Neuron (in vitro differentiated cells): ENCODE results near the gene SDHAF2.
"Not testable (repeated sequence)": the region's sequence is repeated elsewhere in the genome, so short reads cannot be mapped to it uniquely, and the experiment has no call there.

Experiments used
- H2AFZ ChIP-seq: one replicate; pipeline ENCODE4 v1.6.1; 2013; ENCODE audit warnings: low read depth, mild to moderate bottlenecking, inconsistent platforms, low read length, moderate library complexity
- H3K27me3 ChIP-seq: one replicate; pipeline ENCODE4 v1.6.1; 2013; ENCODE audit warnings: low read length; ENCODE audit not compliant: insufficient read depth
- H3K36me3 ChIP-seq: one replicate; pipeline ENCODE4 v1.6.1; 2013; ENCODE audit warnings: low read length; ENCODE audit not compliant: insufficient read depth
- H3K4me1 ChIP-seq: one replicate; pipeline ENCODE4 v1.6.1; 2013; ENCODE audit warnings: low read length; ENCODE audit not compliant: insufficient read depth
- H3K4me3 ChIP-seq: 2 replicates; pipeline ENCODE4 v1.5.1; 2013; ENCODE audit warnings: mild to moderate bottlenecking, low read length, moderate library complexity
- H3K9me3 ChIP-seq: one replicate; pipeline ENCODE4 v1.6.1; 2013; ENCODE audit warnings: low read length

Gene SDHAF2

GRCh38 chr11:61472868-61473267, 42.9 kb downstream of the SDHAF2 start:
- peaks cover 23% of the 10 kb centered on the region for H3K36me3 ChIP-seq
- peaks cover 2% of the 10 kb centered on the region for H3K4me1 ChIP-seq
- H3K27me3 ChIP-seq: no peaks in the 10 kb centered on the region
- no peak overlapping the region for H3K4me3 ChIP-seq
- H2AFZ ChIP-seq: no peak overlapping the region
- no peaks in the 10 kb centered on the region for H3K9me3 ChIP-seq

DNA sequence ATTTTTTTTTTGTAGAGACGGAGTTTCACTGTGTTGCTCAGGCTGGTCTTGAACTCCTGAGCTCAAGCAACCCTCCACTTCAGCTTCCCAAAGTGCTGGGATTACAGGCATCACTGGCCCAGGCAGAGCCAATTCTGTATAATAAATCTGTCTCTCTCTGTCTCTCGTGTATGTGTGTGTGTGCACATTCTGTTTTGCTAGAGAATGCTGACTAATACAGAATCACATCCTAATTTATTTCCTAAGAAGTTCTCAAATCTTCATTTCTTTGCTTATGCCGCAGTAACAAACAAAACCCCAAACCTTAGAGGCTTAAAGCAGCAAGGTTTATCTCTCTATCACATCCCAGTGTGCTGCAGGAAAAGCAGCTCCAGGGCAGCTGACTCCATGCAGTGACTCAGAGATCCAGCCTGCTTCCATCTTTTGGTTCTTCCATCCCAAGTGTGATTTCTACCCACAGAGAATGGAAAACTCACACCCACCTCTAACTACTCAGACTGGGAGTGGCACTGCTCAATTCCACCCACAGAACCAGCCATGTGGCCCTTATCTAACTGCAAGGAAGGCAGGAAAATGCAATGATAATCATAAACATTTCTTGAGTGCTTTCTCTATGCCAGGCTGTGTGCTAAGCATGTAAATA, 43.6 kb downstream of the SDHAF2 start:
- H3K9me3 ChIP-seq: no peaks in the 10 kb centered on the region
- peaks cover 5% of the 10 kb centered on the region for H3K4me1 ChIP-seq
- no peak overlapping the region for H3K4me3 ChIP-seq
- no peaks in the 10 kb centered on the region for H3K27me3 ChIP-seq
- H3K36me3 ChIP-seq: peaks cover 17% of the 10 kb centered on the region
- H2AFZ ChIP-seq: no peak overlapping the region

- peaks cover 15% of the 10 kb centered on the region for H3K36me3 ChIP-seq
- H2AFZ ChIP-seq: no peak overlapping the region
- H3K9me3 ChIP-seq: no peaks in the 10 kb centered on the region
- H3K4me3 ChIP-seq: no peak overlapping the region
- H3K4me1 ChIP-seq: peaks cover 5% of the 10 kb centered on the region
- H3K27me3 ChIP-seq: no peaks in the 10 kb centered on the region
Observed at GRCh38 chr11:61474013-61474643, 44.2 kb downstream of the SDHAF2 start.

DNA sequence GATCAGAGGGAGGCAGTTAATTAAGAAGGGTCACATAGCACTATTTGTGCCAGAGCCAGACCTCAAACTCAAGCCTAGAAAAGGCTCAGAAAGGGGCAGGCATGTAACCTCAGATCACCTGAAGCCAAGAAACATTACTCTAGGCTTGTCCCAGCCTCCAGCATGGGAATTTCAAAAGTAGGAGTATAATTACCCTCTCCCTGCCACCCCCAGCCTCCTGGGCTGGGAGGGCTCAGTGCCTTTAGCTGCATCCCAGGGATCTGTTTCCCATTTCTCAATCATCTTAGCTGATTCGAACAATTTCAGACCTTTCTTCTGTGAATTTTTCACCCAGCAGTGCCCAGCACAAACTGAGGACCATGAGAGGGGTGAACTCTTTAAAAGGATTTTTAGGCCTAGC, 45.5 kb downstream of the SDHAF2 start:
- H3K4me3 ChIP-seq: no peak overlapping the region
- H3K9me3 ChIP-seq: no peaks in the 10 kb centered on the region
- H3K36me3 ChIP-seq: peaks cover 15% of the 10 kb centered on the region
- H3K4me1 ChIP-seq: peaks cover 14% of the 10 kb centered on the region
- no peaks in the 10 kb centered on the region for H3K27me3 ChIP-seq
- no peak overlapping the region for H2AFZ ChIP-seq

DNA sequence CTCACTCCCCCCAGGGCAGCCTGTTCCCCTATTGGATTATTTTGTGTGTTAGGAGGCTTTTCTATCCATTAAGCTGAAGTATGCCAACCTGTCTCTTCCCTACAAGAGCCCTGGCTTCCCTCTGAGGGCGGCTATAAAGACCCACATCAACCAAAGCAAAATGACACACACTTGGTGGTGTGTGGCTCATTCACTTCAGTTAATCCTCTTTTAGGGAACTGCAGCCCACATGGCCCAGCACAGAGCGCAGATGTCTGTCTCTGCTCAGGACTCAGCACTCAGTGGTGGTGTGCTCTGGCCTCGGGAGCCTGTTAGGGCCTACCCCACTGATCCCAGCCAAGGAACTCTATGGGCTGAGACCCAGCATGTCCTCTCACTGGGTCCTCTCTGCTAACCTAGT, 46.4 kb downstream of the SDHAF2 start:
- H3K9me3 ChIP-seq: no peaks in the 10 kb centered on the region
- peaks cover 9% of the 10 kb centered on the region for H3K36me3 ChIP-seq
- no peaks in the 10 kb centered on the region for H3K27me3 ChIP-seq
- H2AFZ ChIP-seq: no peak overlapping the region
- H3K4me1 ChIP-seq: peaks cover 23% of the 10 kb centered on the region
- no peak overlapping the region for H3K4me3 ChIP-seq

- Histone ChIP-seq H3K9me3 (no peaks in the 10 kb centered on the region), H3K27me3 (no peaks in the 10 kb centered on the region), H3K36me3 (peaks cover 9% of the 10 kb centered on the region), H3K4me3 (no peak overlapping the region), H3K4me1 (peaks cover 31% of the 10 kb centered on the region), H2AFZ (no peak overlapping the region)
Observed at GRCh38 chr11:61477126-61477525, 47.2 kb downstream of the SDHAF2 start.

DNA sequence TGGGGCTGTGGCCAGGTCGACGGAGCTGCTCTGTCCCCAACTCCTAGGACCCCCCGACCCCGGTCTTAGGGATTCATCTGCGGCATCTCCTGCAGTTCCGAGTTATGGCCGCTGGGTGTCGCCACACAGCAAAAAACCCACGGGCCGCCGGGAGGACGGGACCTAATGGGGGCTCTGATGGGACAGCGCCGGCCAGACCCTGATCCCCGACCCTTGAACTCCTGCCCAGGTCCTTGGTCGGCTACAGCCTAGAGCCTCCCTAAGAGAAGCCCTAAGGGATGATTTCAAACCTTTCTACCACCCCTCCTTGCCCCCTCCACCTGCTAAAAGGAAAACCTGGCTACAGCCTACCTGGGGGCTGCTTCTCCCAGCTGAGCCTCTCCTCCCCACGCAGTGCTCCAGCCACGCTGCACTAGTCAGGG, 47.8 kb downstream of the SDHAF2 start:
- no peak overlapping the region for H2AFZ ChIP-seq
- peaks cover 7% of the 10 kb centered on the region for H3K36me3 ChIP-seq
- peaks cover 35% of the 10 kb centered on the region for H3K4me1 ChIP-seq
- H3K4me3 ChIP-seq: no peak overlapping the region
- no peaks in the 10 kb centered on the region for H3K27me3 ChIP-seq
- no peaks in the 10 kb centered on the region for H3K9me3 ChIP-seq

DNA sequence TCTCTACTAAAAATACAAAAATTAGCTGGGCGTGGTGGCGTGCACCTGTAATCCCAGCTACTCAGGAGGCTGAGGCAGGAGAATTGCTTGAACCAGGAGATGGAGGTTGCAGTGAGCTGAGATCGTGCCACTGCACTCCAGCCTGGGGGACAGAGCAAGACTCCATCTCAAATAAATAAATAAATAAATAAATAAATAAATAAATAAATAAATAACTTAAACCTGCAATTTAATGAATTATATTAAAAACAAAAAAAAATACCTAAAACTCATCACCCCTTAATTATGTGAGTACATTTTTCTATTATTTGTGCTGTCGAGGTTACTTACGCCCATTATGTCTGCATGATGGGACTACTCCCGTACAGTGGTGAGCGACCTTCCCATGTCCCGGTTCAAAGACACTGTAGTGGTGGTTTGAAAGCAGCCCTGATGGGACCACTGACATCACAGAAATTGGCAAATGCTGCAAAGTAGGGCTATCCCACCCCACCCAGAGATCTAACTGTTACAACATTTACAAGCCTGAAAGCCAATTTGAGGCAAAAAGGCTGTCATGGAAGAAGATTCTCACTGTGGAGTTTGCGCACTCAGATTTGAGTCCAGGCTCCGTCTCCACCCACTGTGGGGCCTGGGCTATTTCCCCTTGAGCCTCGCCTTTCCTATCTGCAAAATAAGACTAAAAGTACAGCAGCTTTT, 49.6 kb downstream of the SDHAF2 start:
- H2AFZ ChIP-seq, H3K4me3 ChIP-seq, H3K36me3 ChIP-seq, H3K27me3 ChIP-seq, H3K9me3 ChIP-seq: not testable (repeated sequence)
- H3K4me1 ChIP-seq: peaks cover 35% of the 10 kb centered on the region

- Histone ChIP-seq H2AFZ (no peak overlapping the region), H3K4me1 (peaks cover 35% of the 10 kb centered on the region), H3K27me3 (no peaks in the 10 kb centered on the region), H3K4me3 (no peak overlapping the region), H3K9me3 (no peaks in the 10 kb centered on the region), H3K36me3 (no peaks in the 10 kb centered on the region)
Observed at GRCh38 chr11:61480261-61480993, 50.5 kb downstream of the SDHAF2 start.

GRCh38 chr11:61480994-61481335, 51.0 kb downstream of the SDHAF2 start:
- H2AFZ ChIP-seq: no peak overlapping the region
- no peaks in the 10 kb centered on the region for H3K36me3 ChIP-seq
- peaks cover 35% of the 10 kb centered on the region for H3K4me1 ChIP-seq
- H3K27me3 ChIP-seq: no peaks in the 10 kb centered on the region
- no peaks in the 10 kb centered on the region for H3K9me3 ChIP-seq
- H3K4me3 ChIP-seq: no peak overlapping the region

- H3K9me3 ChIP-seq: no peaks in the 10 kb centered on the region
- no peaks in the 10 kb centered on the region for H3K27me3 ChIP-seq
- no peaks in the 10 kb centered on the region for H3K36me3 ChIP-seq
- no peak overlapping the region for H3K4me3 ChIP-seq
- H2AFZ ChIP-seq: no peak overlapping the region
- peaks cover 35% of the 10 kb centered on the region for H3K4me1 ChIP-seq
Observed at GRCh38 chr11:61481806-61482205, 51.9 kb downstream of the SDHAF2 start.

- no peak overlapping the region for H3K4me3 ChIP-seq
- no peak overlapping the region for H2AFZ ChIP-seq
- H3K9me3 ChIP-seq: no peaks in the 10 kb centered on the region
- peaks cover 35% of the 10 kb centered on the region for H3K4me1 ChIP-seq
- H3K27me3 ChIP-seq: no peaks in the 10 kb centered on the region
- H3K36me3 ChIP-seq: no peaks in the 10 kb centered on the region
Observed at GRCh38 chr11:61482513-61482912, 52.6 kb downstream of the SDHAF2 start.

DNA sequence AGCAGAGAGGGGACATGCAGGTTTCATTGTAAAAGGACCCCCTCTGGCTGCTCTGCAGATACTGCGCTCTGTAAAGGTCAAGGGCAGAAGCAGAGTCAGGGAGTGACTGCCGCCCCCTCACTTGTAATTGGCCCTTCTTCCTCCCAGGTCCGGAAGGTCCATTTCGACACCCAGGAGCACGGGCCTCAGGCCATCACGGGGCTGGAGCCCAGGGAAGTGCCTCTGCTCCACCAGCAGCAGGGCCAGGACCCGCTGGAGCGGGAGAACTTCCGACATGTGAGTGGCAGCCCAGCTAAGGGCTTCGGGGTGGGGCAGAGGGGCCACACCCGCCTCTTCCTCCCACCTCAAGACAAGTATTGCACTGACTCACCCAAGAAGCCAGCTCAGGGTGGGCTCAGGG, 54.6 kb downstream of the SDHAF2 start:
- Histone ChIP-seq H3K36me3 (no peaks in the 10 kb centered on the region), H2AFZ (no peak overlapping the region), H3K9me3 (no peaks in the 10 kb centered on the region), H3K4me3 (no peak overlapping the region), H3K4me1 (peaks cover 41% of the 10 kb centered on the region), H3K27me3 (no peaks in the 10 kb centered on the region)
